Upper lobe of right lung (tissue), 1 donor: ENCODE data around the gene TLX2. TPM values are rescaled to one million over a fixed set of nuclear protein-coding genes. Genes with fewer than 3 reads are reported as not detected.

ENCODE experiments used
- ATAC-seq: fragments of 200-7000 bp; cut with Tn5 transposase; one replicate; pipeline ENCODE4 v1.9.1; 2020; ENCODE audit warnings: mild to moderate bottlenecking, moderate library complexity
- DNase-seq: peaks from one replicate; pipeline ENCODE4 v3.0.0-alpha.2; 2020
- H3K27ac ChIP-seq: fragments of 200-600 bp; one replicate; pipeline ENCODE4 v1.8.0; 2022
- H3K27me3 ChIP-seq: fragments of 200-600 bp; one replicate; pipeline ENCODE4 v1.8.0; 2022; ENCODE audit warnings: mild to moderate bottlenecking
- H3K36me3 ChIP-seq: fragments of 200-600 bp; one replicate; pipeline ENCODE4 v1.8.0; 2022
- H3K4me1 ChIP-seq: fragments of 200-600 bp; one replicate; pipeline ENCODE4 v1.8.0; 2022
- H3K4me3 ChIP-seq: fragments of 200-600 bp; one replicate; pipeline ENCODE4 v1.8.0; 2022; ENCODE audit warnings: mild to moderate bottlenecking
- H3K9me3 ChIP-seq: fragments of 200-600 bp; one replicate; pipeline ENCODE4 v1.8.0; 2022
- intact Hi-C: fragments of 100-400 bp; cut with DNase I; formaldehyde crosslinking; loops from one replicate; pipeline ENCODE4 v1.11.0; 2022
- total RNA-seq: library from RNA; stranded (reverse); fragmentation: NEBNext Ultra II Directional; extraction: Animal tissue kit (Norgen Biotek cat#: 25700); gene quantifications from one replicate; pipeline ENCODE4 v1.2.1, GENCODE V29; 2021
- TF ChIP-seq, protein P1 (sequence below): fragments of 200-600 bp; IDR thresholded peaks from one replicate; pipeline ENCODE4 v1.8.0; 2022; ENCODE audit warnings: antibody characterized with exemption
- donor health status: DM: no; HTN: yes; CAD: no; lungs with severe emphysema.

The TLX2 gene
- total RNA-seq, 1 donor from 2014 or later = not detected

DNA sequence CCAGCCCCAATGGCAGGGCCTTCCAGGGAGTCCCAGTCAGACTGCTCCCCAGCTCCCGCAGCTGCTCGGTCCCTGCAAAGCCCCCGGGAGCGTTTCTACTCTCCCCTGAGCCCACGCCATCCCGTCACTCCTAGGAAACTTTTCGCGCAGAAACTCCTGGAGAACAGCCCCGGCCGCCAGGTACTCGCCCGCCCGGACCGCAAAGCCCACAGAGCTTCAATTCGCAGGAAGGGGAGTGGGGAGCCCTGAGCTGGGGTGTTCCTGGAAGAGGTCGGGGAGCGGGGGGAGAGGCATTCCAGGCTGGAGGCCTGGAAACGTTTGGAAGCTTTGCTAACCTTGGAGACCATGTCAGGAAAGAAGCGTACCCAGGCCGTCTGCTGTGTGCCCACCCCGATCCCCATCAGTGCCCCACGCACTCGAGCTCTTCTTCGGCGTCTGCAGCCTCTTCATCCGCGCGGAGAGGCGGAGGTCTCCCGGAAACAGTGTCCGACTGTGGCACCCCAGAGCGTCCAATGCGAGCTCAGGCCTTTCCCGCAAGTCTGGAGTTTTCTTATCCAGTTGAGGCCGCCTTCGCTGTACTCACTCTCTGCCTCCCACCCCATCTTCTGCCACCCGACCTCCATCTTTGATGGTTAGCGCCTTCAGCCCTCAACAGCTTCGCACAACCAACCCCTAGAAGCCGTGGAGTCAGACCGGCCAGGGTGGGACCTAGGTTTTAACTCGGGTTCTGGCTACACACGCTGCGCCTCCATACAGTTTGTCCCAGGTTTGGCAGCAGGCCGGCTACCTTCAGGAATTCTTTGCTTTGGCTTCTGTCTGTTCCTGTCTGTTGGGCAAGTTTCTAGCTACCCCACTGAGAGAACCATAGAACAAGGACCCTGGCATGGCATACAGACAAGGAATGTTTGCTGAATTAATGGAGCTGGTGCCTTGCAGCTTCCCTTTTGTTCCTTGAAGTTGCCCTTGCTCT is 10.5 kb upstream of the TLX2 start:
- TF ChIP-seq, protein P1, sequence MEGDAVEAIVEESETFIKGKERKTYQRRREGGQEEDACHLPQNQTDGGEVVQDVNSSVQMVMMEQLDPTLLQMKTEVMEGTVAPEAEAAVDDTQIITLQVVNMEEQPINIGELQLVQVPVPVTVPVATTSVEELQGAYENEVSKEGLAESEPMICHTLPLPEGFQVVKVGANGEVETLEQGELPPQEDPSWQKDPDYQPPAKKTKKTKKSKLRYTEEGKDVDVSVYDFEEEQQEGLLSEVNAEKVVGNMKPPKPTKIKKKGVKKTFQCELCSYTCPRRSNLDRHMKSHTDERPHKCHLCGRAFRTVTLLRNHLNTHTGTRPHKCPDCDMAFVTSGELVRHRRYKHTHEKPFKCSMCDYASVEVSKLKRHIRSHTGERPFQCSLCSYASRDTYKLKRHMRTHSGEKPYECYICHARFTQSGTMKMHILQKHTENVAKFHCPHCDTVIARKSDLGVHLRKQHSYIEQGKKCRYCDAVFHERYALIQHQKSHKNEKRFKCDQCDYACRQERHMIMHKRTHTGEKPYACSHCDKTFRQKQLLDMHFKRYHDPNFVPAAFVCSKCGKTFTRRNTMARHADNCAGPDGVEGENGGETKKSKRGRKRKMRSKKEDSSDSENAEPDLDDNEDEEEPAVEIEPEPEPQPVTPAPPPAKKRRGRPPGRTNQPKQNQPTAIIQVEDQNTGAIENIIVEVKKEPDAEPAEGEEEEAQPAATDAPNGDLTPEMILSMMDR = no peak
- peak overlapping the region; percentile 89 for H3K27ac ChIP-seq
- H3K9me3 ChIP-seq = no peaks in the 10 kb centered on the region
- H3K4me1 ChIP-seq = peaks cover 50% of the 10 kb centered on the region
- DNase-seq (no peak), ATAC-seq (no peak)
- H3K27me3 ChIP-seq = peaks cover 23% of the 10 kb centered on the region
- peaks cover 14% of the 10 kb centered on the region for H3K36me3 ChIP-seq
- peak overlapping the region; percentile 68 for H3K4me3 ChIP-seq
- intact Hi-C loops = no loop called here

DNA sequence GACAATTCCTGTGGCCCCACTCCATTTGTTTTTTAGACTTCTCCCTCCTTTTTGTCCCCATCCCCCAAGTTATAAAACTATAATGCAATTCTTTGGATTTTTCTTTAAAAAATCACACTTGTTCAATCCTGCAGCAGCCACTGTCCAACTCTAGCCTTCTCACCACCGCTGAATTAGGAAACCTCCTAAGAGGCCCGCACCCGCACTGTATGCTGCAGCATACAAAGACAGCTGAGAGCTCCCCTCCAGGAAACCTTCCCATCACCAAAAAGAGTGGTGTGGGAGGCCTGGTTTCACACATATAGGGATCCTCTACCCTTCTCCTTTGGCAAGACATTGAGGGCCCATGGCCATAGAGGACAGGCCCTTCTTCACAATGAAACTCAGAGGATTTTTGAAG is 9.7 kb upstream of the TLX2 start:
- no peak for DNase-seq
- TF ChIP-seq, protein P1 = no peak
- no peak overlapping the region for H3K4me3 ChIP-seq

DNA sequence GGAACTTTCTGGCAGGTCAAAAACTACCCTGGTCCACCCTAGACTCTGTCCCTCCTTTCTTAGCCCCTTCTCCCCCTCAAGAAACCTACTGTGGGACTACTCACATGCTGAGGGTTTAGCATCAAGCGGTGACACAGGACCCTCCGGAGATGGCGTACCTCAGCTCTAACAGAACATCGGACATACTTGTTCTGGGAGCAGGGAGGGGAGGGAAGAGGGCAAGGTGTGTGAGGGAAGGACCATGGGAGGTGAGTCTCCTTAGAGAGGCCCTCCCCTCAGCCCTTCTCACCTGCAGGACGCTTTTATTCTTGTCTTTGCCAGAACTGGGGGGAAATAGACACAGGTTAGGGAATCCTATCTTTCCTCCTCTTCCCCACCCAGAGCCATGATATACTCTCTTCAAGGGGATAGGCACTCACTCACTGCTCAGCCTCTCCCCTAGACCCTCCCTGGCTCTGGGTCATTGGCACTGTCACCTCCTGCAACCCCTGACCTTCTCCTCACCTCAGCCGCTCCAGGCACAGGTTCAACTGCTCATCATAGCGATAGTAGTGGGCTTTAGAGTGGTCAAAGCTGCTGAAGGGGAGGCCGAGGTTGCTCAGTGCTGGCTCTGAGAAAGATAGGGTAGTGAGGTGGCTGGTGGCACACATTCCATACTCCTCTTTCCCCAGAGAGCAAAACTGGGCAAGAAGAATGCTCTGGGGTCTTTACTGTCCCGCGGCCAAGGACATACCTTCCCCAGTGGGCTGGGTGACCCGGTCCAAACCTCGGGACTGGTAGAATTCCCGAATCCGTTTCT is 8.6 kb upstream of the TLX2 start:
- peak overlapping the region; percentile 11 for H3K27ac ChIP-seq
- no peaks in the 10 kb centered on the region for H3K9me3 ChIP-seq
- peaks cover 14% of the 10 kb centered on the region for H3K36me3 ChIP-seq
- H3K27me3 ChIP-seq = peaks cover 8% of the 10 kb centered on the region
- ATAC-seq (no peak), DNase-seq (no peak)
- peaks cover 39% of the 10 kb centered on the region for H3K4me1 ChIP-seq
- intact Hi-C loops = no loop called here
- TF ChIP-seq, protein P1 = no peak
- H3K4me3 ChIP-seq = peak overlapping the region; percentile 84

More for the DNA sequence above, 9.7 kb upstream of the TLX2 start:
- H3K9me3 ChIP-seq = no peaks in the 10 kb centered on the region
- H3K36me3 ChIP-seq = peaks cover 14% of the 10 kb centered on the region
- ATAC-seq = no peak
- H3K27me3 ChIP-seq = peaks cover 15% of the 10 kb centered on the region
- H3K27ac ChIP-seq = no peak overlapping the region
- H3K4me1 ChIP-seq = peaks cover 42% of the 10 kb centered on the region
- intact Hi-C loops = no loop called here

DNA sequence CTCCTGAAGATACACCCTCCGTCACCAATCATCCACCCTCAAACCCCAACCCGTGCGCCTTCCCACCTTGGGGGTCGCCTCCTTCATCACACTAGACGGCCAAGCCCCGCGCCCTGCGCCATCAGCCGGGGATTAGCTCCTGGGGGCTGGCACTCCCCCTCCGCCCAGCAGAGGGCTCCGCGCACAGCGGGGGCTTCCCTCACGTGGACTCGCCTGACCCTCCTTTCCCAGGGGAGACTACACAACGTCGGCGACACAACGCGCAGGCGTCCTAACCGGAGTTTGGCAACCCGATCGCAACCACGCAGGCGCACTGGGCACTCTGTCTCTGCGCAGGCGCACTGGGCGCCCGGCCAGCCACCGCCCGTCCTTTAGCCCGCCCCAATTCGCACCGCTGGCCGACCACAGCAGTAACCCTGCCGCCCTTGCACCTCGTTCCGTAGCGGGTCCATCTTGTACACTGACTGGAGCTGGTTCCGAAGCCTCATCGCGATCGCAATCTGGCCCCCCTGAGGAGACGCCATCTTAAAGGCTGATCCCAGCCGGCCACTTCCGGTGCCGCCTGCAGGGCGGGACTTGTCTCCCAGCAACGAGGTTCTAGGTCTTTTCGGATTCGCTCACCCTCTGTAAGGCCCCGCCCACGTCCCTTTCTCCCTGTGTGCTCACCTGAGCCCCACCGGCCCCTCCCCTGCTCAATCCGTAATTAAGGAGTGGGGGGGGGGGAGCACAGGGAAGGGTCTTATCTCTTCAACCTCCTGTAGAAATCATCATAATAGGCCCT is 6.9 kb upstream of the TLX2 start, which contains the start of gene PCGF1:
Gene PCGF1 (minus strand): TSS at position 551 of the 781 bp plus-strand sequence. CDS start 27 bp downstream, at position 524.
- Histone ChIP-seq H3K4me3 (peak within 1 kb of the TSS; percentile 84), H3K4me1 (peaks cover 35% of the 10 kb centered on the region), H3K27me3 (peaks cover 20% of the 10 kb centered on the region), H3K9me3 (no peaks in the 10 kb centered on the region), H3K27ac (peak within 1 kb of the TSS; percentile 99), H3K36me3 (peaks cover 14% of the 10 kb centered on the region)
- DNase-seq = peak; percentile 100
- intact Hi-C loops = no loop called here
- peak; percentile 93 for ATAC-seq
- TF ChIP-seq, protein P1 = peak; percentile 40

DNA sequence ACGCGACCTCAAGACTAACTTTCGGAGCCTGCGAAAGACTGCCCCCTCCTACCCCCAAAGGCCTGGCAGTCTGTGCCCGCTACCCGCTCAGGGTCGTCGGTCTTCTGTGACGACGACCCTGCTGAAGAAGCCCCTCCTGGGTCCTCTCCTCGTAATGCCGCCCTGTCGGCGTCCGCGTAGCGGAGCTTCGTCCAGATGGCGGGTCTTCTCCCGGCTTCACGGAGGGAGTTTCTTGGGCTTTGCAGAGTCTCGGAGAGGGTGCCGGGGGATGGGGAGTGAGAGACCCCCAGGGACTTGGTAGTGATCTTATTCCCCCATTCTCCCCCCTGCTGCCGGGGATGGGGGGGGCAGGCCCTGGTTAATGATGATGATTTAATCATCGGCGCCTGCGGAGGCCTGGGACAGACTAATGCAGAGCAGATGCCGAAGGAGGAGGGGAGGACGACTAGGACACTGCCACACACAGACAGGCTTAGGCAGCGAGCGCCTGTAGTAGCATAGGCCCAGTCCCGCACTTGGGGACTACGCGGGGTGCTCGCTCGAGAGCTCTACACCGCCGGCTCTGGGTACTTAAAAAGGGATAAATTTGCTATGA is 6.2 kb upstream of the TLX2 start:
- intact Hi-C loops = no loop called here
- peak overlapping the region; percentile 99 for H3K27ac ChIP-seq
- H3K4me1 ChIP-seq = peaks cover 32% of the 10 kb centered on the region
- TF ChIP-seq, protein P1 = no peak
- H3K4me3 ChIP-seq = peak overlapping the region; percentile 84
- H3K27me3 ChIP-seq = peaks cover 27% of the 10 kb centered on the region
- peaks cover 14% of the 10 kb centered on the region for H3K36me3 ChIP-seq
- DNase-seq (peak; percentile 69), ATAC-seq (peak; percentile 1)
- H3K9me3 ChIP-seq = no peaks in the 10 kb centered on the region
